HG02885 (cell line): ENCODE measurements around the gene HES6.
"Not testable (repeated sequence)": the region's sequence is repeated elsewhere in the genome, so short reads cannot be mapped to it uniquely, and the experiment has no call there.

Source experiments
- ATAC-seq: cut with Tn5 transposase; IDR thresholded peaks from one replicate; pipeline ENCODE4 v1.9.1; 2021; ENCODE audit warnings: mild to moderate bottlenecking; ENCODE audit not compliant: unreplicated experiment, poor library complexity

HES6 gene

GRCh38 chr2:238274152-238274865 lies 34.5 kb upstream of the HES6 start:
- ATAC-seq, result no peak

GRCh38 chr2:238273433-238273832 lies 33.6 kb upstream of the HES6 start:
- not testable (repeated sequence) for ATAC-seq

- no peak for ATAC-seq
These were observed 32.3 kb upstream of the HES6 start for GRCh38 chr2:238272156-238272555.

GRCh38 chr2:238271686-238272085 lies 31.8 kb upstream of the HES6 start:
- ATAC-seq, result not testable (repeated sequence)

GRCh38 chr2:238271061-238271554 lies 31.3 kb upstream of the HES6 start:
- no peak for ATAC-seq

GRCh38 chr2:238270606-238271005 lies 30.8 kb upstream of the HES6 start:
- ATAC-seq, result no peak

- ATAC-seq, result no peak
These were observed 29.9 kb upstream of the HES6 start for GRCh38 chr2:238269741-238270140.

- no peak for ATAC-seq
These were observed 28.2 kb upstream of the HES6 start for GRCh38 chr2:238267884-238268680.

GRCh38 chr2:238267341-238267710 lies 27.5 kb upstream of the HES6 start:
- no peak for ATAC-seq

GRCh38 chr2:238265605-238266004 lies 25.8 kb upstream of the HES6 start:
- ATAC-seq, result no peak

- ATAC-seq, result no peak
These were observed 24.2 kb upstream of the HES6 start for GRCh38 chr2:238264072-238264460.

GRCh38 chr2:238263204-238264071 lies 23.6 kb upstream of the HES6 start:
- peak; percentile 42 for ATAC-seq

GRCh38 chr2:238262496-238263122 lies 22.8 kb upstream of the HES6 start:
- ATAC-seq, result no peak

GRCh38 chr2:238261718-238262375 lies 22.0 kb upstream of the HES6 start:
- no peak for ATAC-seq

GRCh38 chr2:238260883-238261282 lies 21.0 kb upstream of the HES6 start:
- no peak for ATAC-seq

- ATAC-seq, result no peak
These were observed 19.5 kb upstream of the HES6 start for GRCh38 chr2:238259061-238260020.

- no peak for ATAC-seq
These were observed 18.2 kb upstream of the HES6 start for GRCh38 chr2:238257786-238258700.
